Activated T-cell treated with anti-CD3 and anti-CD28 coated beads, Interleukin-2, amount 50 U/mL, for 48 hours (primary cell): ENCODE results near the gene NECTIN1.
"Not testable (repeated sequence)": the region's sequence is repeated elsewhere in the genome, so short reads cannot be mapped to it uniquely, and the experiment has no call there.

Source experiments
- DNase-seq, 2 experiments: peaks; one replicate each; pipeline ENCODE4 v3.0.0-alpha.2; 2020

Gene NECTIN1

GRCh38 chr11:119614222-119615002, 114.6 kb downstream of the NECTIN1 start:
- no peak for DNase-seq

GRCh38 chr11:119612814-119613213, 116.2 kb downstream of the NECTIN1 start:
- DNase-seq: no peak

- no peak for DNase-seq
These were observed 118.1 kb downstream of the NECTIN1 start for GRCh38 chr11:119610836-119611426.

GRCh38 chr11:119608781-119609180, 120.2 kb downstream of the NECTIN1 start:
- no peak for DNase-seq

GRCh38 chr11:119608201-119608600, 120.8 kb downstream of the NECTIN1 start:
- DNase-seq: no peak

- no peak for DNase-seq
These were observed 121.3 kb downstream of the NECTIN1 start for GRCh38 chr11:119607726-119608125.

- DNase-seq: no peak
These were observed 123.8 kb downstream of the NECTIN1 start for GRCh38 chr11:119605137-119605665.

- no peak for DNase-seq
These were observed 126.1 kb downstream of the NECTIN1 start for GRCh38 chr11:119602745-119603373.

- no peak for DNase-seq
These were observed 129.0 kb downstream of the NECTIN1 start for GRCh38 chr11:119599864-119600541.

- not testable (repeated sequence) for DNase-seq
These were observed 133.1 kb downstream of the NECTIN1 start for GRCh38 chr11:119595941-119596340.

GRCh38 chr11:119594639-119595249, 134.3 kb downstream of the NECTIN1 start:
- no peak for DNase-seq

- no peak for DNase-seq
These were observed 135.7 kb downstream of the NECTIN1 start for GRCh38 chr11:119593346-119593745.

- DNase-seq: no peak
These were observed 136.4 kb downstream of the NECTIN1 start for GRCh38 chr11:119592642-119593041.

- no peak for DNase-seq
These were observed 137.1 kb downstream of the NECTIN1 start for GRCh38 chr11:119591836-119592310.

- no peak for DNase-seq
These were observed 138.2 kb downstream of the NECTIN1 start for GRCh38 chr11:119590651-119591351.

GRCh38 chr11:119589001-119589400, 140.0 kb downstream of the NECTIN1 start:
- DNase-seq: no peak
